ENCODE measurements around the gene GALNT18. TPM values are rescaled to one million over a fixed set of nuclear protein-coding genes. Genes with fewer than 3 reads are reported as not detected.

Gene GALNT18
- total RNA-seq, 1 donor: 11.7 TPM

GRCh38 chr11:11436715-11437313, 185.0 kb downstream of the GALNT18 start:
- no peak overlapping the region for H3K4me3 ChIP-seq (ENCODE audit: low read depth, low read length)
- no peak for DNase-seq (ENCODE audit: low read depth)
- TF ChIP-seq CTCF (IDR thresholded peaks at IDR 0.05; ENCODE audit: insufficient read depth, low read depth, low read length): no peak

GRCh38 chr11:11435635-11436034, 186.2 kb downstream of the GALNT18 start:
- TF ChIP-seq CTCF (IDR thresholded peaks at IDR 0.05; ENCODE audit: insufficient read depth, low read depth, low read length): no peak
- DNase-seq (ENCODE audit: low read depth): no peak
- H3K4me3 ChIP-seq (ENCODE audit: low read depth, low read length): no peak overlapping the region

GRCh38 chr11:11433960-11434359, 187.8 kb downstream of the GALNT18 start:
- DNase-seq (ENCODE audit: low read depth): no peak
- no peak overlapping the region for H3K4me3 ChIP-seq (ENCODE audit: low read depth, low read length)
- no peak for TF ChIP-seq CTCF (IDR thresholded peaks at IDR 0.05; ENCODE audit: insufficient read depth, low read depth, low read length)

- DNase-seq (ENCODE audit: low read depth): no peak
- H3K4me3 ChIP-seq (ENCODE audit: low read depth, low read length): no peak overlapping the region
- no peak for TF ChIP-seq CTCF (IDR thresholded peaks at IDR 0.05; ENCODE audit: insufficient read depth, low read depth, low read length)
Measured at GRCh38 chr11:11432621-11433319, 189.0 kb downstream of the GALNT18 start.

GRCh38 chr11:11430431-11430830, 191.4 kb downstream of the GALNT18 start:
- no peak for TF ChIP-seq CTCF (IDR thresholded peaks at IDR 0.05; ENCODE audit: insufficient read depth, low read depth, low read length)
- no peak overlapping the region for H3K4me3 ChIP-seq (ENCODE audit: low read depth, low read length)
- DNase-seq (ENCODE audit: low read depth): no peak

- TF ChIP-seq CTCF (IDR thresholded peaks at IDR 0.05; ENCODE audit: insufficient read depth, low read depth, low read length): no peak
- no peak for DNase-seq (ENCODE audit: low read depth)
- H3K4me3 ChIP-seq (ENCODE audit: low read depth, low read length): no peak overlapping the region
Measured at GRCh38 chr11:11428714-11429113, 193.1 kb downstream of the GALNT18 start.
